SIG-M5 treated with dmso at 0.1 percent for 504 hours (cell line): ENCODE data around the gene FAHD2A.
A peak's percentile ranks its signal among the peaks of the same experiment; 100 is the strongest.
"Not testable (repeated sequence)": the region's sequence is repeated elsewhere in the genome, so short reads cannot be mapped to it uniquely, and the experiment has no call there.

Experiments
- DNase-seq: peaks from one replicate; lab custom pipeline; 2025; ENCODE audit not compliant: unreplicated experiment; lab: John Stamatoyannopoulos, UW

FAHD2A gene

GRCh38 chr2:95389245-95390119 is 13.0 kb upstream of the FAHD2A start:
- DNase-seq: peak; percentile 38

GRCh38 chr2:95390272-95390880 is 12.1 kb upstream of the FAHD2A start:
- no peak for DNase-seq

GRCh38 chr2:95390881-95391321 is 11.6 kb upstream of the FAHD2A start:
- DNase-seq: no peak

GRCh38 chr2:95391641-95392310 is 10.7 kb upstream of the FAHD2A start:
- no peak for DNase-seq

GRCh38 chr2:95392320-95392719 is 10.2 kb upstream of the FAHD2A start:
- DNase-seq: no peak

GRCh38 chr2:95392730-95393455 is 9.6 kb upstream of the FAHD2A start:
- DNase-seq: no peak

- DNase-seq: no peak
These were observed 8.6 kb upstream of the FAHD2A start for GRCh38 chr2:95393901-95394300.

- no peak for DNase-seq
These were observed 3.4 kb upstream of the FAHD2A start for GRCh38 chr2:95399061-95399460.

- no peak for DNase-seq
These were observed 1.0 kb upstream of the FAHD2A start for GRCh38 chr2:95401480-95401879.

GRCh38 chr2:95402004-95402369 is 521 bp upstream of the FAHD2A start:
- not testable (repeated sequence) for DNase-seq

- peak; percentile 50 for DNase-seq
These were observed 755 bp downstream of the FAHD2A start for GRCh38 chr2:95403204-95403721.

GRCh38 chr2:95403824-95404223 is 1.3 kb downstream of the FAHD2A start:
- not testable (repeated sequence) for DNase-seq

GRCh38 chr2:95404676-95405075 is 2.2 kb downstream of the FAHD2A start:
- DNase-seq: not testable (repeated sequence)

GRCh38 chr2:95411239-95411638 is 8.7 kb downstream of the FAHD2A start:
- DNase-seq: not testable (repeated sequence)

GRCh38 chr2:95414015-95414594 is 11.6 kb downstream of the FAHD2A start:
- peak; percentile 49 for DNase-seq

- not testable (repeated sequence) for DNase-seq
These were observed 12.6 kb downstream of the FAHD2A start for GRCh38 chr2:95415138-95415537.

- not testable (repeated sequence) for DNase-seq
These were observed 13.1 kb downstream of the FAHD2A start for GRCh38 chr2:95415561-95415960.

- not testable (repeated sequence) for DNase-seq
These were observed 24.8 kb downstream of the FAHD2A start for GRCh38 chr2:95427196-95427867.

- not testable (repeated sequence) for DNase-seq
These were observed 27.4 kb downstream of the FAHD2A start for GRCh38 chr2:95429748-95430467.
